ENCODE results near the gene RNASE11.
"Not testable (repeated sequence)": the region's sequence is repeated elsewhere in the genome, so short reads cannot be mapped to it uniquely, and the experiment has no call there.

Gene RNASE11

DNA sequence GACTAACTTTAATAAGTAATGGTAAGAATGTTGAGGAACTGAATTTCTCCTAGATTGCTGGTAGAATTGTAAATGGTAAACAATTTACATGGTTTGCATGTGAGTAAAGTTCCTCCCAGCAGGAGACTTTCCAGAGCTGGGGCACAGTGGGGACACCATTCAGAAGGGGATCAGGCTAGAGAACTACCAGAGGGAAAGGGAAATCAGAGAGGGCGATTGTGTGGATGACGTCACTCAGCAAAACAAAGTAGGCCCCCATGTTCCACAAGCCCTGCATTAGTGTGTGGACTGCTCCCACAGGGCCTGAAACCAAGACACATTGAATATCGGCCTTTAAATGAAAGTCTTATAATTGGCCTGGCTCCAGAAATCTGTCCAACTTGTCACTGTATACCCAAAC is 9.5 kb downstream of the RNASE11 start:
- DNase-seq = no peak

DNA sequence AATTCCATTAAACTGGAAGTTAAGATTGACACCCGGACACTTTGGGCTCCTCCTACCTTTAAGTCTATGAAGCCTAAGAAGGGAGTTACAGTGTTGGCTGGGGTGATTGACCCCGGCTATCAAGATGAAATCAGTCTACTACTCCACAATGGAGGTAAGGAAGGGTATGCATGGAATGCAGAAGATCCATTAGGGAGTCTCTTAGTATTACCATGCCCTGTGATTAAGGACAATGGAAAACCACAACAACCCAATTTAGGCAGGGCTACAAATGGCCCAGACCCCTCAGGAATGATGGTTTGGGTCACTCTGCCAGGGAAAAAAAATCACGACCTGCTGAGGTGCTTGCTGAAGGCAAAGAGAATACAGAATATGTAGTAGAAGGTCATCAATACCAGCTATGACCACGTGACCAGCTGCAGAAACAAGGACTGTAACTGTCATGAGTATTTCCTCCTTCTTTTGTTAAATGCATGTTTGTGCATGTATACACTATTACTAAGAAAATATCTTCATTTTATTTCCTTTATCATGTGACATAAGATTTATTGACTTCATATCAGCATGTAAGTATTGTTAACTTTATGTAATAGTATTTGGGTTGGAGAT is 15.3 kb downstream of the RNASE11 start:
- DNase-seq = not testable (repeated sequence)

DNA sequence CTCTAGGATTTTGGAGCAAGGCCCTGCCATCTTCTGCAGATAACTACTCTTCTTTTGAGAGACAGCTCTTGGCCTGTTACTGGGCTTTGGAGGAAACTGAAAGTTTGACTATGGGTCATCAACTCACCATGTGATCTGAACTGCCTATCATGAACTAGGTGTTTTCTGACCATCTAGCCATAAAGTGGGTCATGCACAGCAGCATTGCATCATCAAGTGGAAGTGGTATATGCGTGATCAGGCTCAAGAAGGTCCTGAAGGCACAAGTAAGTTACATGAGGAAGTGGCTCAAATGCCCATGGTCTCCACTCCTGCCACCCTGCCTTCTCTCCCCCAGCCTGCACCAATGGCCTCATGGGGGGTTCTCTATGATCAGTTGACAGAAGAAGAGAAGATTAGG is 17.1 kb downstream of the RNASE11 start:
- not testable (repeated sequence) for DNase-seq

DNA sequence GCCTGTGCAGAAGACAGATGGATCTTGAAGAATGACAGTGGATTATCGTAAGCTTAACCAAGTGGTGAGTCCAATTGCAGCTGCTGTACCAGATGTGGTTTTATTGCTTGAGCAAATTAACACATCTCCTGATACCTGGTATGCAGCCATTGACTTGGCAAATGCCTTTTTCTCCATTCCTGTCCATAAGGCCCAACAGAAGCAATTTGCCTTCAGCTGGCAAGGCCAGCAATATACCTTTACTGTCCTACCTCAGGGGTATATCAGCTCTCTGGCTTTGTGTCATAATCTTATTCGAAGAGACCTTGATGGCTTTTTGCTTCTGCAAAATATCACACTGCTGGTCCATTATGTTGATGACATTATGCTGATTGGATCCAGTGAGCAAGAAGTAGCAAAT is 17.9 kb downstream of the RNASE11 start:
- DNase-seq = not testable (repeated sequence)

DNA sequence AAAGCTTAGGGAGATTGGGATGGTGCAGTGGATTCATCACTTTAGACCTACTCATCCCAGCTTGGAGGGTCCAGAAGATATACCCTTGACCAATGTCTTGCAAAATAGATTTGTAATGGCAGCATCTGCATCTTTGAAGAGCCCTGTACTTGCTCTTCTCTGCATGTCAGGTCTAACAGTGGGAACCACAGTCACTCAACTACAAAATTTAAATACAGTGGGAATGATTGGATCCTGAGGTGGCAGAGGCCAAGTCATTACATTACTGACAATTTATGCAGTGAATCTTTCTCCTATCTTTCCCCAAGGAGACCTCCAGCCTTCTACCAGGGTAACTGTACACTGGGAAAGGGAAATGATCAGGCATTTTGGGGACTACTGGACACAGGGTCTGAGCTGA is 18.7 kb downstream of the RNASE11 start:
- no peak for DNase-seq

DNA sequence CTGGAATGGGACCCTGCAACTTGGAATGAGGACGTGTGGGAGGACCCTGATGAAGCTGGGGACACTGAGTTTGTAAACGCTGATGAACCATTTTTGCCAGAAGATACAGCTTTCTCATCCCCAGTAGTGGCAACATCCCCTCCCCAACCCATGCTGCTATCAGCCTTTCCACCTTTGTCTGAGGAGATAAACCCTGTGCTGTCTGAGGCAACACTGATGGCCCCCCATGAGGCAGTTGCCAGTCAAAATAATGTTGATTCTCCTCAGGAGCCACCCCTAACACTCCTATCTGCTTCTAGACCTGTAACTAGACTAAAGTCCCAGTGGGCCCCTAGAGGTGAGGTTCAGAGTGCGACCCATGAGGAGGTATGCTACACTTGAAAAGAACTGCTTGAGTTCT is 19.4 kb downstream of the RNASE11 start:
- no peak for DNase-seq

DNA sequence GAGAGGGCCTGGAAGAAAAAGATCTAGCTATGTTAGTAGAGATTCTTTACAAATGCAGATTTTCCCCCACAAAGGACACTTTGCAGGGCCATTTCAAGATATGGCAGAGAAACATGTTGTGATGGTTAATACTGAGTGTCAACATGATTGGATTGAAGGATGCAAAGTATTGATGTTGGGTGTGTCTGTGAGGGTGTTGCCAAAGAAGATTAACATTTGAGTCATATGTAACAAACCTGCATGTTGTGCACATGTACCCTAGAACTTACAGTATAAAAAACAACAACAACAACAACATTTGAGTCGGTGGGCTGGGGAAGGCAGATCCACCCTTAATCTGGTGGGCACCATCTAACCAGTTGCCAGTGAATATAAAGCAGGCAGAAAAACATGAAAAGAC is 20.6 kb downstream of the RNASE11 start:
- DNase-seq = not testable (repeated sequence)

DNA sequence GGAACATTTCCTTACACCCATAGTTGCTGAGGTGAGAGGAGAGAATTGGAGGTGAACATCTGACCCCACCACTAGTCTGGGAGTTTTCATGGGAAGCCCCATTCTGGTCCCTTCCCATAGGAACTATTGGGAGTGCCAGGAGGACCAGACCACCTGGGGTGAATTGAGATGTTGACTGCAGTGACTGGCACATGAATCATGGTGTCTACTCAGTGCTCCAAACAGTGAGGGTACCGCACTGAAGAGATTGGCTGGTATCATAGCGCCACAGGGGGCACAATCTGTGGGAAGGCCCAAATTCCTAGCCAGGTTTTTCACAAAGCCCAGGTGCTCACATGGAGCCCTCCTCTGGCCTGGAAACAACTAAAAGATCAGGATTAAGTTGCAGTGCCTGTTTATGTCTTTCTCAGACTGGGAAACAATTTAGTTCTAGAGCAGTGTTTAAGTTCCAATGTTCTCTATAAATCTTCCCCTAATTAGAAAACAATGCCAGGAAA is 23.3 kb downstream of the RNASE11 start:
- DNase-seq = no peak

DNA sequence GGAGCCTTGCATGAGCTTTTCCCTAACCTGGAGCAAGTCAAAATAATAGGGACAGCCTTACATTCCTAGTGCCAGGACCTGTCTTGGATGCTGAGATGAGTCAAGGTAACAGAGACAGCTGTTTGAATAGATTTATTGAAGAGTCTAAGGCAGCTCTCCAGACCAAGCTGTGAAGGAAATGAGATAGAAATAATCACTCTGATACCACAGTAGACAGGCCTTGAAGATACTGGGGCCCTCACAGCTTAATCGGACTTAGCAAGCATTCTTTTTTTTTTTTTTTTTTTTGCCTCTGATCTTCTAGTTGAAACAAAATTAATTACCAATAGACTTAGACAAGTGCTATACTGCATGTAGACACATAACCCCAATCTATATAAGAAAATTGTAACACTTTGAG is 23.8 kb downstream of the RNASE11 start:
- no peak for DNase-seq

DNA sequence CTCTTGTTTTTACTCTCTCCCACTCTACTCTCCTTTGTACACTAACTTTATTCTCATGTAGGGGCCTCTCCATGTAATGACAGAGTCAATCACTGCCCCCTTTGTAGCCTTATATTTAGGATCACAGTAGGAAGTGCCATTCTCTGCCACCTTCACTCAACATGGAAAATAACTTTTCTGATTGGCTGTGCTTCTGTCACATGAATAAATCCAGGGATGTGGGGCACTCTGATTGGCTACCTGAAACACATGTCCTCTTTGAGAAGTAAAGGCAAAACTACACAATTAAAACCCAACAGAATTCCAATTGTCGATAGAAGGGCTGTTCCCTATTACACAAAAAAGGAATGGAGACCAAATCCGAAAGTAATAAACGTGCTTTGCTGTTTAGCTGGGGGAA is 26.8 kb downstream of the RNASE11 start, which contains the start of gene RNASE9:
RNASE9 (minus strand) TSS at position 87 of the 400 bp plus-strand sequence.
- DNase-seq = no peak

DNA sequence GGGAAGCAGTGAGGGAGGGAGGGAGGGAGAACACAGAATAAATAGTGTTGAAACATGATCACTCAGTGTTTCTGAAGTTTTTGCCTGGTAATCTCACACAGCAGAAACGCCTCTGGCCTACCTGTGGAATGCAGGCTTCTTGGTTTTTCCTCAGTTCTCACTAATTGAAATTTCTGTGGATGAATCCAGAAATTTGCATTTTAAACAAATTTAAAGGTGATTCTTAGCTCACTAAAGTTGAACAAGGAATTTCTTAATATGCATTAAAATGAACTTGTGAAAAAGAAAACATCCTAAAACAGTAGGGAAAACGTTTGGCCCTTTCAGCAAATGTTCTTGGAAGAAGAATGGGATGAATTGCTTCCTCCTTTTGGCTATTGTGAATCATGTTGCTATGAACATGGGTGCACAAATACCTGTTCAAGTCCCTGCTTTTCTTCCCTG is 28.3 kb downstream of the RNASE11 start:
- no peak for DNase-seq

DNA sequence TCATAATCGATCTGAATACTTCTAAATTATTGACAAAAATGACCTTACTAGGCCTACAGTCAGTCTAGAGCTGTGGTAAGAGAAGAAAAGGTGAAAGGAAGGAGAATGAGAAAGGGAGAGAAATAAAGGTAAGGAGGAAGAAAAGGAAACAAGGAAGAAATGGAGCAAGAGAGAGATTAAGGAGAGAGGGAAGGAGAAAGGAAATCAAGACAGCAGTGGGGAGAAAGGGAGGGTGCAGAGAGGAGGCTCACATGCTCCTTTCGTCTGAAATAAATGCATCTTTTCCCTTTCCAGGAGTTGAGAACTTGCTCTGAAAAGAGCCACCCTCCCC is 30.6 kb downstream of the RNASE11 start:
- DNase-seq = no peak

DNA sequence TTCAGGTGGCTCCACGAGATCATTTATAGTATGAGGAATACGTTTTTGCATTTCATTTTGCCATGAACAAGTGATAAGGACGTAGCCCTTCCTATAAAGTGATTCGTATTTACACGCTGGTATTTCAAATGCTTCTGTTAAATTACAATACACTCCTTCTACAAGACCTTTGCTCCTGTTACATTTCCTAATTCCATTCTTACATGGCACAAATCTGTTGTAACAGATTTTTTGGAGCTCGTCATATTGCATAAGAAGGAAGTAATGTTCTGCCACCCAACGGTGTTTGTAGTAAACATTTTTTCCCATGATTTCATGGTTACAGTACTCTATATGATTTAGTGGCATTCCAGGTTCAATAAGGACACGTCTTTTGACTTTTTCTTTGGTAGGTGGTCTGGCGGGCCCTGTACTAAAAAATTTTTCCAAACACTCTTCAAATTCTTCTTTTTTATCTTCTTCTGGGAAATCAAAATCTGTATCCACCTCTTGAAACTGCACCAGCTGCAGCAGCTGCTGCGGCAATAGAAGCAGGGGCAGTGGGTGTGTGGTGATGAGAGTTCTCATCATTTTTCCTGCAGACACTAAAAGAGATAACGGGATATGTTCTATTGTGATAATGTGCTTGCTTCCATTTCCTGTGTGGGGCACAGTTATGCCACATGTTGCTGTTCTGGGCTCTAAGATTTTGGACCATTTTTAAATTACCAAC is 31.1 kb downstream of the RNASE11 start:
- no peak for DNase-seq

DNA sequence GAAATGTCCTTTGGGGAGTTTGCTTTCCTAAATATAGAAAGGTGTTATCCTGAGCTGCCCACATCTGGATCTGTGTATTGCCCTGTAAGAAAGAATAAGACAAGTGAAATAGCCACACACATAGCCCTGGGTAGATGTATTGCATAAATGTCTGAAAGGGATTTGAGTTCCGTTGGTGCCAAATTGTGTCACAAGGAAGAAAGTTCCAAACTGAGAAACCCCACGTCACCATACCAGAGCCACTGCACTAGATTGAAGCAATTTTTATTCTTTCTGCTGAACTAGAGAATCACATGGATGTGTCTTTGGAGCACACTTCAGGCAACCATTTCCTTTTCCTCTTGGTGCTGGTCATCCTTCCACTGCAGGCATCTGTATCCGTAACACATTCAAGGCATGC is 32.0 kb downstream of the RNASE11 start:
- no peak for DNase-seq

DNA sequence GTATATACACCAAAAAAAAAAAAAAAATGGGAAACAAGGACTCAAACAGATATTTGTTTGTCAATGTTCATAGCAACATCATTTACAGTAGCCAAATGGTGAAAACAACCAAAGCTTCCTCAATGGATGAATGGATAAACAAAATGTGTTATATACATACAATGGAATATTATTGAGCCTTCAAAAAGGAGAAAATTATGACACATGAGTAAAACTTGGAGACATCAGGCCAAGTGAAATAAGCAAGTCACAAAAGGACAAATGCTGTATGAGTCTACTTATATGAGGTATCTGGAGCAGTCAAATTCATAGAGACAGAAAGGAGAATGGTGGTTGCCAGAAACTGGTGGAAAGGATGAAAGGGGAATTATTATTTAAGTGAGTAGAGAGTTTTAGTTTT is 34.8 kb downstream of the RNASE11 start:
- no peak for DNase-seq

DNA sequence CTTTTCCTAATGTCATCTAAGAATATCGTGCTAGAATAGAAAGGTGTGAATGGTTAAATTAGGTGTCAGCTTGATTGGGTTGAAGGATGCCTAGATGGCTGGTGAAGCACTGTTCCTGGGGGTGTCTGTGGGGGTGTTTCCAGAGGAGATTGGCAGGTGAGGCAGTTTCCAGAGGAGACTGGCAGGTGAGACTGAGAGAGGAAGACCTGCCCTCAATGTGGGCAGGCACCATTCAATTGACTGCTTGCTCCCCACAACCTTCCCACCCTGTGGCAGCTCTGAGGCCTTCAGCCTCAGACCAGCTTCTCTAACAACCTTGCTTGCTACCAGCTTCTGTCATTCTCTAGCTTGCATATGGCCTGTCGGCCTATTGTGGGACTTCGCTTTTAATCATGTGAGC is 36.2 kb downstream of the RNASE11 start:
- DNase-seq = no peak

DNA sequence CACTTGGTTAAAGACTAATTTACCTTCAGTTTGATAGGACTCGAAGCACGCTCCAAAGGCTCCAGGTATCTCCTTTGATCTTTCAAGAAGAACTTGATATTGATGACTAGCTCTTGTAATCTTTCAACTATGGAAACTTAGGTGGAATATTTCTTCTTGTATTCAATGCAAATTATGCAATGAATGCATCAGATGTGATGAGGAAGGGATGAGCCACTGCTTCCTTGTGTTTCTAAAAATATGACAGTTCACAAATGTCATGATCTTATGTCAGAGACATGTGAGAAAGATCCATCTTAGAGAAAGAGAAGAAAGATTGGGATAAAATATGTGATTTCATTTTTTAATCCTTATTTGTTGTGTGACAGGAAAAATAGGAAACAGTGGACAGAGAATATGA is 36.9 kb downstream of the RNASE11 start:
- no peak for DNase-seq

DNA sequence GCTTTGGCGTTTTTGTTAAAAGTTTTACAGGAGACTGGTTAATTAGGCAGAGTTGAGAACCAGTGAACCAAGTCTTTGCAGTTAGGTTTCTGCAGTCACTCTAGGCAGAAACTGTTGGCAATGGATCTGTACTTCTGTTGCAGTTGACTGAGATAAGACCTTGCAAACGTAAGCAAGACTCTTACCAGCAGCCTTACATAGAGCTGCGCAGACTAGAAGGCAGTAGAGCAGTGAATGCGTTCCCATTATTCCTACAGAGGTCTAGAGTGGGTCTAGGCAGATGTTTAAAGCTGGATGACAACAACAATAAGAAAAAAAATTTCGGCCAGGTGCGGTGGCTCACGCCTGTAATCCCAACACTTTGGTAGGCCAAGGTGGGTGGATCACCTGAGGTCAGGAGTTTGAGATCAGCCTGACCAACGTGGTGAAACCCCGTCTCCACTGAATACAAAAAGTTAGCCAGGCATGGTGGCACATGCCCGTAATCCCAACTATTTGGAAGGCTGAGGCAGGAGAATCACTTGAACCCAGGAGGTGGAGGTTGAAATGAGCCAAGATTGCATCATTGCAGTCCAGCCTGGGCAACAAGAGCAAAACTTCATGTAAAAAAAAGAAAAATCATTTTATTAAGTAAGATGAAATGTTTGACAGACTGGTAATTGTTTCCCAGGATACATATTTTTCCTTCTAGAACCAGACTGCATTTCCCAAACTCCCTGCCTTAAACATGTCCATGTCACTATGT is 39.2 kb downstream of the RNASE11 start:
- no peak for DNase-seq

DNA sequence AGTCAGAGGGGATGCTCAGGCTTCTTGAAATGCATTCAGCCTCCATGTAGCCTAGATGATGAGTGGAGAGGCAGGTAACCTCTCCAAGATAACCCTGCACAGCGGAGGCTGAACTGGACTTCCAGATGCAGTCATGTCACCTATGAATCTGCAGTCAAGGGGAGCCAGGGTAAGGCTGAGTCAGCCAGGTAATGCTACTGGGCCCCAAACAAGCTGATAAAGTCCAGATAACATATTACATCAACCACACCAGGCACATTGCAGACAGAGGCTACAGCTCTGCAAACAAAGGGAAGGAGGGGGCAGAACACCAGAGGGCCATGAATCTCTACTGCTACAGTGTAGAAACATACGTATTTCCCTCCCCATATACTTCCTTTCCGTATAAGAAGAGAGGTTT is 40.9 kb downstream of the RNASE11 start:
- DNase-seq = no peak

DNA sequence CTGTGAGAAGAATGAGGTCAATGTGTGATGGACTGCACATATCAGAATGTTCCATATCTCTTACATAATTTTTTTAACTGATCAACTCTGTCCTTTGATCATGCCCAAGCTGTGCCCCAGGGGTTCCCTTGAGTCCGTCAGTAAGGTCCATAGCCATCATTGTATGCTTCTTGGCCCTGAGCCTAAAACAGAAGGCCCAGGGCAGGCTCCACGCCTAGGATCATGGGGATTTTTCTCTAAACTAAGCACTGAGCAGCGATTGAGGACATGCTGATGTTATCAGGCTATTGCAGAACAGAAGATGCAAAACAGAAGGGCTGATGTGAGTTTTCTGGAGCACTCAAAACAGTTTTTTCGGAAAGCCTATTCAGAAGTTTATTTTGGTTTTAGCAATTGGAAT is 47.9 kb downstream of the RNASE11 start:
- no peak for DNase-seq
